ENCODE results near the gene UBE2I.
"Not testable (repeated sequence)": the region's sequence is repeated elsewhere in the genome, so short reads cannot be mapped to it uniquely, and the experiment has no call there.

DNA sequence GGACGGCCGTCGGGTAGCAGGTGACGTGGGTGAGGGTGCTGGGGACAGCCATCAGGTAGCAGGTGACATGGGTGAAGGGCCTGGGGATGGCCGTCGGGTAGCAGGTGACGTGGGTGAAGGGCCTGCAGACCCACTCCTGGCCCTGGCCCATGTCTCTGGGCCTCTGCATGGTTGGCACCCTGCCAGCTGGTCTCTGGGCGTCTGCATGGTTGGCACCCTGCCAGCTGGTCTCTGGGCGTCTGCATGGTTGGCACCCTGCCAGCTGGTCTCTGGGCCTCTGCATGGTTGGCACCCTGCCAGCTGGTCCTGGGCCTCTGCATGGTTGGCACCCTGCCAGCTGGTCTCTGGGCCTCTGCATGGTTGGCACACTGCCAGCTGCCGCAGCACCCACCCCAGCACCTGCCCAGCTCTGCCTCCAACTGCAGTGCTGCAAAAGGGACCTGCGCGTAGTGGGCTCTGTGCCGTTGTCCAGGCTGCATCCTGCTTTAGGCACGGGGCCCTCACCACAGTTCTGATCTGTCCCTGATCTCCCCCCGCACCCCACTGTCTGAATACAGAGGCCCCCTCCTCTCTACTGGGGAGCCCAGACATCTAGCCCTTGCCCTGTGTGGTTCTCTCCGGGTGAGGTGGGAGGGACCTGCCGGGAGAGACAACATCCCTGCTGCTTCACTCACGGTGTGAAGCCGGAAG is 37.6 kb upstream of the UBE2I start:
- TF ChIP-seq CTCF (IDR thresholded peaks at IDR 0.05; ENCODE audit: borderline replicate concordance, extremely low read depth, low read length, poor library complexity, severe bottlenecking); EZH2 (IDR thresholded peaks at IDR 0.05; ENCODE audit: borderline replicate concordance, low read depth, low read length, severe bottlenecking): not testable (repeated sequence)
